DND-41 (cell line): Measurements from ENCODE around the gene CMYA5.

ENCODE experiments used
- EZH2 ChIP-seq: IDR thresholded peaks from 3 replicates; pipeline ENCODE4 v1.6.1; 2012; ENCODE audit warnings: borderline replicate concordance, low read depth, mild to moderate bottlenecking, moderate library complexity, low read length, inconsistent platforms; ENCODE audit not compliant: severe bottlenecking
- TF ChIP-seq, protein P1 (sequence below): IDR thresholded peaks from 2 replicates; pipeline ENCODE4 v1.5.1; 2012; ENCODE audit warnings: borderline replicate concordance, low read length, moderate library complexity, mild to moderate bottlenecking; ENCODE audit not compliant: poor library complexity, severe bottlenecking; ENCODE audit errors: extremely low read depth

DNA sequence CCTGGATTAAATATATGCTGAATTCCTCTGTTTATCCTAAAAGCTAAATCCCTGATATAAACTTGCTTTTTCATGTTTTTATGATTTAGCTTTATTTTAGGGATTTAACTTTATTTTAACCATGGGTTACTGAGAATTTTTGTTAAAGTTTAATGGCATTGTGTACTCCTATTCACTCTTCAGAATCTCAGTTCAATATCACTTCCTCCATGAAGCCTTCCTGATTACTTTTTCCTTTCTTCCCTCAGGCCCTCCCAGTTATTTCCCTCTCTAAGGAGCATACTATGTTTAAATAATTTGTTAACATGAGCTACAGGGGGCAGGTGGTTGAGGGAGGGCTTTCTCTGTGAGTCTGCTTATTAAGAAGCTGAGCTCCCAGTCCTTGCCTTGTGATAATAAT, 151.5 kb downstream of the CMYA5 start:
- TF ChIP-seq, protein P1, sequence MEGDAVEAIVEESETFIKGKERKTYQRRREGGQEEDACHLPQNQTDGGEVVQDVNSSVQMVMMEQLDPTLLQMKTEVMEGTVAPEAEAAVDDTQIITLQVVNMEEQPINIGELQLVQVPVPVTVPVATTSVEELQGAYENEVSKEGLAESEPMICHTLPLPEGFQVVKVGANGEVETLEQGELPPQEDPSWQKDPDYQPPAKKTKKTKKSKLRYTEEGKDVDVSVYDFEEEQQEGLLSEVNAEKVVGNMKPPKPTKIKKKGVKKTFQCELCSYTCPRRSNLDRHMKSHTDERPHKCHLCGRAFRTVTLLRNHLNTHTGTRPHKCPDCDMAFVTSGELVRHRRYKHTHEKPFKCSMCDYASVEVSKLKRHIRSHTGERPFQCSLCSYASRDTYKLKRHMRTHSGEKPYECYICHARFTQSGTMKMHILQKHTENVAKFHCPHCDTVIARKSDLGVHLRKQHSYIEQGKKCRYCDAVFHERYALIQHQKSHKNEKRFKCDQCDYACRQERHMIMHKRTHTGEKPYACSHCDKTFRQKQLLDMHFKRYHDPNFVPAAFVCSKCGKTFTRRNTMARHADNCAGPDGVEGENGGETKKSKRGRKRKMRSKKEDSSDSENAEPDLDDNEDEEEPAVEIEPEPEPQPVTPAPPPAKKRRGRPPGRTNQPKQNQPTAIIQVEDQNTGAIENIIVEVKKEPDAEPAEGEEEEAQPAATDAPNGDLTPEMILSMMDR = no peak
- no peak for TF ChIP-seq EZH2
